Activated naive CD4-positive, alpha-beta T cell treated with anti-CD3 and anti-CD28 coated beads, Interleukin-2, amount 50 U/mL, for 72 hours (primary cell): Measurements from ENCODE around the gene ZNF618. TPM values are rescaled to one million over a fixed set of nuclear protein-coding genes. Genes with fewer than 3 reads are reported as not detected.

Experiments
- ATAC-seq, 2 donors: fragments of 150-1000 bp; cut with Tn5 transposase; 2 replicates each; pipeline ENCODE4 v1.10.0; 2021; ENCODE audit warnings: mild to moderate bottlenecking in 2 of 2, moderate library complexity in 2 of 2
- DNase-seq, 2 donors: peaks; one replicate each; pipeline ENCODE4 v3.0.0; 2021 to 2022; ENCODE audit warnings: low spot score in 2 of 2
- H3K27ac Mint-ChIP-seq, 2 donors: one replicate each; pipeline ENCODE4 v1.8.0; 2022; ENCODE audit warnings: mild to moderate bottlenecking in 2 of 2, mixed read lengths in 2 of 2
- H3K36me3 Mint-ChIP-seq, 2 donors: one replicate each; pipeline ENCODE4 v1.8.0; 2022; ENCODE audit warnings: mixed read lengths in 2 of 2
- H3K9me3 Mint-ChIP-seq, 2 donors: one replicate each; pipeline ENCODE4 v1.8.0; 2022; ENCODE audit warnings: mixed read lengths in 2 of 2
- total RNA-seq, 2 donors: library from RNA; stranded (reverse); gene quantifications; one replicate each; pipeline ENCODE4 v1.2.3, GENCODE V29; 2022

ZNF618 gene
- total RNA-seq, 2 donors from 2014 or later, result 0.08 to 0.09 TPM

DNA sequence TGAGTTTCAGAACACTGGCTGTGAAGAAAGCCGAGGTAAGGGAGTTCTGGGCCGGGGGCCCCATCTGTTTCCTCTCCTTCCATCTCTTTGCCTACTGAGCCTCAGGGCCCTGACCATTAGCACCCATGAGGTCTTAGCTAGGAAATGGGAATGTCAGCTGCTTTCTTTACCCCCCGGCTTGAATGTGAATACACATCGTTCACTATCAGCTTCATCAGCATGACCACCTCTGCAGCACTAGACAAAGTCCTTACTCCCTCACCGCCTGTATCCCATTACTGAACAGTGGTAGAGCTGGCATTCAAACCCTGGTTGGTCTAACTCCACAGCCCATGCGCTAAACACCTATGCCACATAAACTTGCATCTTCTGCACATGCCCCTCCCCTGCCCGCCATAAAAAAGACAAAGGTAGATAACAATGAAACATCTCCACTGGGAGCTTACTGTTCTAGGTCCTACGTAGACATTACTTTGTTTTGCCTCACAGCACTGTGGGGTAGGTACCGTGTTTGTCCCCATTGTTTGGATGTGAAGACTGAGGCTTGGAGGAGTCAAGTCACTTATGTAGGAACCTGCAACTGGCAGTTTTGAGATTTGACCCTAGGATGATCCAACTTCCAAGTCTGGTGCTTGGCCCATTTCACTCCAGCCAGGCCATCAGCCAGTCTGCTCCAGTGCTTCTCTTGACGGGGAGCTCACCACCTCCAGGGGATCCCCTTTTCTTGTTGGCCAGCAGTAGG lies 108.7 kb downstream of the ZNF618 start:
- H3K36me3 Mint-ChIP-seq, result no peaks in the 10 kb centered on the region
- no peaks in the 10 kb centered on the region for H3K9me3 Mint-ChIP-seq
- no peak for ATAC-seq

DNA sequence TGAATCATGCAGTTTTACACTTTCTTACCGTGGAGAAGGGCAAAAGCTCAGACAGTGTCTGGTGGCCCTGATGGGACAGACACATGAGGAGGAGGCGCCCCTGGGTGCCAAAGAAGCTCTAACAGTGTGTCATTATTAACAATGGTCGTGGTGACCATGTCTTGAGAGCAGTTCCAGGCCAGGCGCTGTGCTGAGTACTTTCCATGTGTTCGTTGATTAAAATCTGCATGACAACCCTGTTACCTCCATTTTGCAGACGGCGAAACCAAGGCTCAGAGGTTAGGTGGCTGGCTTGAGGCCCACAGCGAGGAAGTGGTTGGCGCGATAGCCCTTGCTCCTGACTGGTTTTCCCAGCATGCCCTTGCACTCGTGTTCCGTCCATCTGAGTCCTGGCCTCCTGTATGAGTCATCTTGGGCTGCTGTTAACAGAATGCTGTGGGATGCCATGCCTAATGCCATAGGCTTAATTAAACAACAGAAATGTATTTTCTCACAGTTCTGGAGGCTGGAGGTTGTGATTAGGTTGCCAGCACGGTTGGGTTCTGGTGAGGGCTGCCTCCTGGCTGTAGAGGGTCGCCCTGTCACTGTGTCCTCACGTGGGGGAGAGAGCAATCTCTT lies 110.0 kb downstream of the ZNF618 start:
- Mint-ChIP-seq H3K36me3 (no peaks in the 10 kb centered on the region), H3K27ac (no peak overlapping the region), H3K9me3 (no peaks in the 10 kb centered on the region)
- ATAC-seq (no peak), DNase-seq (no peak)

More for the DNA sequence above, 108.7 kb downstream of the ZNF618 start:
- no peak overlapping the region for H3K27ac Mint-ChIP-seq
- DNase-seq, result no peak

DNA sequence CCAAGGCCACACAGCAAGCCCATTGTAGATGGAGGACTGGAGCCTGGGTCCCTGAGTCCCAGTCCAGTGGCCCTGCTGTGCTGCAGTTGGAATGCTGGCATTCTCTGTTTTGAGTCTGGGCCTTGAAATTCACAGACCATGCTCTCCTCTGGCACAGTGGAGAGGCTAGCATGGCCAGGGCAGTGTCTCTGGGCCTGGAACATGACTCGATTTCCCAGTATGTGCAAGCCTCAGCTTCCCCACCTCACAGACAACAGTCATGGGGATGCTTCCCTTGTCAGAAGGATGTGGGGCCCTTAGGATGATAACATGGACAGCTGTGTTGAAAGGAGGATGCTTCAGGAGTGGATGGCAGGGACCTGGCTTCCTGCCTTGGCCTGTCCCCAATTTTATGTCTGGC lies 110.8 kb downstream of the ZNF618 start:
- Mint-ChIP-seq H3K36me3 (no peaks in the 10 kb centered on the region), H3K9me3 (no peaks in the 10 kb centered on the region), H3K27ac (no peak overlapping the region)
- ATAC-seq (no peak), DNase-seq (no peak)

DNA sequence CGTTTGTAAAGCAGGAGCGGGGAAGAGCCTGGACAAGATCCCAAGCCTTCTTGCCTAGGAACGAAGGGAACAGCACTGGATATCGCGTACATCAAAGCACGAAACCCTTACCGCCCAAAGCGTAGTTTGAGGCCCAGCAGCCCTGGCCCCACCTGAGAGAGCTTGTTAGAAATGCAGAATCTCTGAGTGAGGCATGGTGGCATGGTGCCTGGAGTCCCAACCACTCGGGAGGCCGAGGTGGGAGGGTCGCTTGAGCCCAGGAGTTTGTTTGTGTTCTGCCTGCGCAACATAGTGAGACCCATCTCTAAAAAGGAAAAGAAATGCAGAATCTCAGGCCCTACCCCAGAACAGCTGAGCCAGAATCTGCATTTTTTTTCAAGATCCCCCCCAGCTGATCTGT lies 111.4 kb downstream of the ZNF618 start:
- no peak for DNase-seq
- Mint-ChIP-seq H3K9me3 (no peaks in the 10 kb centered on the region), H3K27ac (no peak overlapping the region), H3K36me3 (no peaks in the 10 kb centered on the region)
- ATAC-seq, result no peak

DNA sequence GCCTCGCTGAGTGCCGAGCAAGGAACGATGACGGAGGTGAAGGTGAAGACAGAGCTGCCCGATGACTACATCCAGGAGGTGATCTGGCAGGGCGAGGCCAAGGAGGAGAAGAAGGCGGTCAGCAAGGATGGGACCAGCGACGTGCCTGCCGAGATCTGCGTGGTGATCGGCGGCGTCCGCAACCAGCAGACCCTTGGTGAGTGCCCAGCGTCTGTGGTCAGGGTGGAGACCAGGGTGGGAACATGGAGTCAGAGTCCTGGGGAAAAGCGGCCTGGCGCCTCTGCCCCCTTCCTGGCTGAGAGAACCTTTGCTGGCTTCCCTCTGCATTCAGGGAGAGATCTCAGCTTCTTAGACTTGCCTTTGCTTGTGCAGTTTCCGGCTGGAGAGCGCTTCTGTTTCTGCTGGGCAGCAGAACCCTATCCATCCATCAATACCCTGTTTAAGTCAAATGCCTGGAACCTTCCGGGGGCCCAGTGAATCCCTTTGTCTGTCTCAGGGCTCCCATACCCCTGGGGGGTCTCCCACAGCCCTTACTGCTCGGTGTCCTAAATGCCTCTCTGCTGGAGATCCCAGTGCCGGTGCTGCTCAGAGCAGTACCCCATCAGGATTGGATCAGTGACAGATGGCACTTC lies 112.4 kb downstream of the ZNF618 start:
- ATAC-seq (no peak), DNase-seq (no peak)
- Mint-ChIP-seq H3K27ac (no peak overlapping the region), H3K36me3 (no peaks in the 10 kb centered on the region), H3K9me3 (no peaks in the 10 kb centered on the region)

GRCh38 chr9:113989017-113989713 lies 113.1 kb downstream of the ZNF618 start:
- DNase-seq (no peak), ATAC-seq (no peak)
- Mint-ChIP-seq H3K27ac (no peak overlapping the region), H3K36me3 (no peaks in the 10 kb centered on the region), H3K9me3 (no peaks in the 10 kb centered on the region)

DNA sequence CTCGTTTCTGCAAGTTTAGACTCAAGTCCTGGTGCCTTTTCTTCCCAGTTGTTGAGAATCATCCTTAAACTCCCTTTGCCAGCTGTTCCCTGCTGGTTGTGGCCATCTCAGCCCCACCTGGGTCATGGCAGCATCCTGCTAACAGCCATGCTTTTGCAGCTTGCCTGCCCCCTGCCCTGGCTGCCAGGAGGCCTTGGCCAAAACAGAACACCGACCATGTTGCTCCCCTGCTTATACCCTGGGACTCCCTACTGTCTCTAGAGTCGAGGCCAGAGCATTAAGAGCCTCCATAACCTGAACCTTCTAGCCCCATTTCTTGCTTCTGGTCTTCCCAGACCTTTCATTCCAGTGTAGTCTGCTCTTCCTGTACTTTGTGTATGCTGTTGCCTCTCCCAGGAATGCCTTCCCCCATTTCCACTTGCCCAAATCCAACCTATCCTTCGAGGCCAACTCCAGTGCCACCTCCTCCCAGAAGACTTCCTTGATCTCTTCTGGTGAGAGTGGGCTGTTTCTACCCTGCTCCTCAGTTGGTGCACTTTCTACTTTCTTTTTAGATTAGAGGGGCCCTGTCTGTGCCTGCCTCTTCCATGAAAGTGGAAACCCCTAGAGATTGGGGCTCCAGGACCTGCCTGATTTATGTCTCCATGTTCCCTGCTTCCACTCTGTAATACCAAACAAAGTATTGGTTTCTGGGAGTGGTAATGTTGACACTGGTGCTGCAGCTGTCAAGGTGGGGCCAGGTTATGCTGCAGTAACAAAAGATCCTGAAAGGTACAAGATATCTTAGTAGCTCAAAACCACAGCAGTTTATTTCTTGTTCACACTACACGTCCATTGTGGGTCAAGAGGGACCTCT lies 113.8 kb downstream of the ZNF618 start:
- DNase-seq, result no peak
- H3K36me3 Mint-ChIP-seq, result no peaks in the 10 kb centered on the region
- ATAC-seq, result no peak
- no peaks in the 10 kb centered on the region for H3K9me3 Mint-ChIP-seq
- H3K27ac Mint-ChIP-seq, result peak overlapping the region in 1 of 2 donors; percentile 33

- ATAC-seq (no peak), DNase-seq (no peak)
- H3K27ac Mint-ChIP-seq, result no peak overlapping the region
- no peaks in the 10 kb centered on the region for H3K9me3 Mint-ChIP-seq
- H3K36me3 Mint-ChIP-seq, result no peaks in the 10 kb centered on the region
Observed at GRCh38 chr9:113990570-113990907, 114.4 kb downstream of the ZNF618 start.

- DNase-seq (no peak), ATAC-seq (no peak)
- Mint-ChIP-seq H3K36me3 (no peaks in the 10 kb centered on the region), H3K9me3 (no peaks in the 10 kb centered on the region), H3K27ac (no peak overlapping the region)
Observed at GRCh38 chr9:113990975-113991471, 114.9 kb downstream of the ZNF618 start.

GRCh38 chr9:113991714-113992113 lies 115.6 kb downstream of the ZNF618 start:
- ATAC-seq (no peak), DNase-seq (no peak)
- no peaks in the 10 kb centered on the region for H3K9me3 Mint-ChIP-seq
- H3K36me3 Mint-ChIP-seq, result no peaks in the 10 kb centered on the region
- H3K27ac Mint-ChIP-seq, result no peak overlapping the region

- H3K9me3 Mint-ChIP-seq, result no peaks in the 10 kb centered on the region
- no peaks in the 10 kb centered on the region for H3K36me3 Mint-ChIP-seq
- DNase-seq (no peak), ATAC-seq (no peak)
- H3K27ac Mint-ChIP-seq, result no peak overlapping the region
Observed at GRCh38 chr9:113992276-113992951, 116.3 kb downstream of the ZNF618 start.

- Mint-ChIP-seq H3K36me3 (no peaks in the 10 kb centered on the region), H3K9me3 (no peaks in the 10 kb centered on the region), H3K27ac (no peak overlapping the region)
- ATAC-seq (no peak), DNase-seq (no peak)
Observed at GRCh38 chr9:113992994-113993393, 116.9 kb downstream of the ZNF618 start.

GRCh38 chr9:113993838-113994540 lies 117.9 kb downstream of the ZNF618 start:
- DNase-seq (no peak), ATAC-seq (peak in 1 of 2 donors; percentile 49)
- Mint-ChIP-seq H3K9me3 (no peaks in the 10 kb centered on the region), H3K36me3 (no peaks in the 10 kb centered on the region), H3K27ac (peak overlapping the region in 1 of 2 donors; percentile 62)

DNA sequence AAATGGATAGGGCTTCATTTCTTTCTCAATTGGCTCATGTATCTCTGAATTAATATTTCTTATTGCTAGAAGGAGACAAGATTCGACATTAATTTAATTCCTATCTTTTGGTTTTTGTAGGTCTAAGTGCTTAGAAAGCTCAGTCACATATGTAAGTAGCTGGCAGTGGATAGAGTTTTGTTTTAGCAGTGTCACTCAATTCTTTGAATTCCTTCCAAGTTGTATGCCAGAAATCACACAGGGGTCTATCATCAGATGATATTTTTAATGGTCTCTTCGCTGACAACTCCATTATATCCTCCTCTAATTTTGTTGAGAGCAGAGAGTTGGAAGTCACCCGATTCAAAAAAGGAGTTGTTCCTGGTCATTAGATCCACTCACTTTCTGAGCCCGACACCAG lies 119.3 kb downstream of the ZNF618 start:
- no peaks in the 10 kb centered on the region for H3K36me3 Mint-ChIP-seq
- H3K27ac Mint-ChIP-seq, result no peak overlapping the region
- ATAC-seq, result no peak
- no peak for DNase-seq
- H3K9me3 Mint-ChIP-seq, result no peaks in the 10 kb centered on the region

GRCh38 chr9:113995963-113996362 lies 119.9 kb downstream of the ZNF618 start:
- no peaks in the 10 kb centered on the region for H3K9me3 Mint-ChIP-seq

More at GRCh38 chr9:113995963-113996362, 119.9 kb downstream of the ZNF618 start:
- ATAC-seq (no peak), DNase-seq (no peak)
- no peak overlapping the region for H3K27ac Mint-ChIP-seq
- no peaks in the 10 kb centered on the region for H3K36me3 Mint-ChIP-seq
